HG03175 (cell line): ENCODE measurements around the gene STYXL2.

ENCODE experiments used
- ATAC-seq: cut with Tn5 transposase; IDR thresholded peaks from one replicate; pipeline ENCODE4 v1.9.1; 2021; ENCODE audit warnings: mild to moderate bottlenecking, moderate library complexity; ENCODE audit not compliant: unreplicated experiment

The STYXL2 gene

GRCh38 chr1:167107456-167107855 lies 13.6 kb downstream of the STYXL2 start:
- ATAC-seq: no peak

GRCh38 chr1:167109125-167109524 lies 15.2 kb downstream of the STYXL2 start:
- ATAC-seq: no peak

- ATAC-seq: peak; percentile 63
Measured at GRCh38 chr1:167110586-167110985, 16.7 kb downstream of the STYXL2 start.

- ATAC-seq: no peak
Measured at GRCh38 chr1:167111868-167112709, 18.2 kb downstream of the STYXL2 start.

GRCh38 chr1:167114725-167115124 lies 20.9 kb downstream of the STYXL2 start:
- no peak for ATAC-seq

- ATAC-seq: no peak
Measured at GRCh38 chr1:167115655-167116054, 21.8 kb downstream of the STYXL2 start.

GRCh38 chr1:167116174-167116573 lies 22.3 kb downstream of the STYXL2 start:
- ATAC-seq: no peak

GRCh38 chr1:167117225-167117624 lies 23.4 kb downstream of the STYXL2 start:
- no peak for ATAC-seq

- no peak for ATAC-seq
Measured at GRCh38 chr1:167118188-167118587, 24.3 kb downstream of the STYXL2 start.

GRCh38 chr1:167119696-167120095 lies 25.8 kb downstream of the STYXL2 start:
- no peak for ATAC-seq

GRCh38 chr1:167120899-167121298 lies 27.0 kb downstream of the STYXL2 start:
- no peak for ATAC-seq

- ATAC-seq: no peak
Measured at GRCh38 chr1:167121375-167122120, 27.7 kb downstream of the STYXL2 start.

- ATAC-seq: no peak
Measured at GRCh38 chr1:167122121-167122480, 28.2 kb downstream of the STYXL2 start.

GRCh38 chr1:167122568-167122967 lies 28.7 kb downstream of the STYXL2 start:
- ATAC-seq: no peak

- ATAC-seq: no peak
Measured at GRCh38 chr1:167126317-167126716, 32.4 kb downstream of the STYXL2 start.

GRCh38 chr1:167126811-167127210 lies 32.9 kb downstream of the STYXL2 start:
- ATAC-seq: no peak

- no peak for ATAC-seq
Measured at GRCh38 chr1:167127236-167127635, 33.4 kb downstream of the STYXL2 start.

- no peak for ATAC-seq
Measured at GRCh38 chr1:167127661-167128060, 33.8 kb downstream of the STYXL2 start.

GRCh38 chr1:167128261-167129227 lies 34.7 kb downstream of the STYXL2 start:
- ATAC-seq: no peak

GRCh38 chr1:167130829-167131510 lies 37.1 kb downstream of the STYXL2 start:
- no peak for ATAC-seq
